Mammary epithelial cell (primary cell): ENCODE results near the gene ACTMAP.

Experiments
- EZH2 ChIP-seq: IDR thresholded peaks from 2 replicates; pipeline ENCODE4 v1.6.1; 2012; ENCODE audit warnings: low read length, inconsistent platforms, borderline replicate concordance
- TF ChIP-seq, protein P1 (sequence below), 2 donors: IDR thresholded peaks in 1 of 2; conservative IDR thresholded peaks in 1 of 2; 2 replicates each; pipeline ENCODE4 v1.5.1; 2011 to 2012; ENCODE audit warnings: inconsistent platforms in 2 of 2, low read length in 2 of 2, mild to moderate bottlenecking in 2 of 2, control low read depth in 1 of 2, low read depth in 1 of 2; ENCODE audit not compliant: insufficient read depth in 1 of 2; ENCODE audit errors: extremely low read depth in 1 of 2

DNA sequence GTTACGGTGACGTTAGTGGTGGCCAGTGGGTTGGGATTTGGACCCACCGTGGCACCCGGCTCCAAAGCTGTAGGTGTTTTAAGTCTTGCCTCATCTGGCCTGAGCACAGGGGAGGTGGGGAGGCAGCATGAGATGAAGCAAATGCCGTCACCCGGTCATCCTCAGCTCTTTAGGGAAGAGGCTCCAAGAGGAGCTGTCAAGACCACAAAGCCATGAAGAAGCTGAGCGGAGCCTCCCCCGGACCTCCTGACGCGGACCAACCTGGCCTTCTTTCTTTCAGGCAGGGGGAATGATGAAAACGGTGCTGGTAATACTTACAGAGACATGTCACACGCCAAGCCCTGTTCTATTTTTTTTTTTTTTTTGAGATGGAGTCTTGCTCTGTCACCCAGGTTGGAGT, 7.4 kb downstream of the ACTMAP start:
- TF ChIP-seq, protein P1, sequence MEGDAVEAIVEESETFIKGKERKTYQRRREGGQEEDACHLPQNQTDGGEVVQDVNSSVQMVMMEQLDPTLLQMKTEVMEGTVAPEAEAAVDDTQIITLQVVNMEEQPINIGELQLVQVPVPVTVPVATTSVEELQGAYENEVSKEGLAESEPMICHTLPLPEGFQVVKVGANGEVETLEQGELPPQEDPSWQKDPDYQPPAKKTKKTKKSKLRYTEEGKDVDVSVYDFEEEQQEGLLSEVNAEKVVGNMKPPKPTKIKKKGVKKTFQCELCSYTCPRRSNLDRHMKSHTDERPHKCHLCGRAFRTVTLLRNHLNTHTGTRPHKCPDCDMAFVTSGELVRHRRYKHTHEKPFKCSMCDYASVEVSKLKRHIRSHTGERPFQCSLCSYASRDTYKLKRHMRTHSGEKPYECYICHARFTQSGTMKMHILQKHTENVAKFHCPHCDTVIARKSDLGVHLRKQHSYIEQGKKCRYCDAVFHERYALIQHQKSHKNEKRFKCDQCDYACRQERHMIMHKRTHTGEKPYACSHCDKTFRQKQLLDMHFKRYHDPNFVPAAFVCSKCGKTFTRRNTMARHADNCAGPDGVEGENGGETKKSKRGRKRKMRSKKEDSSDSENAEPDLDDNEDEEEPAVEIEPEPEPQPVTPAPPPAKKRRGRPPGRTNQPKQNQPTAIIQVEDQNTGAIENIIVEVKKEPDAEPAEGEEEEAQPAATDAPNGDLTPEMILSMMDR (conservative IDR thresholded peaks at IDR 0.05 in 1 of 2, IDR thresholded peaks at IDR 0.05 in 1 of 2; ENCODE audit: extremely low read depth in 1 of 2, insufficient read depth in 1 of 2, low read depth in 1 of 2, low read length in 2 of 2): no peak
- TF ChIP-seq EZH2: no peak
